HG02678 (cell line): Measurements from ENCODE around the gene ESPNL.

Experiments used
- ATAC-seq: cut with Tn5 transposase; IDR thresholded peaks from one replicate; pipeline ENCODE4 v1.9.1; 2021; ENCODE audit warnings: mild to moderate bottlenecking, moderate library complexity; ENCODE audit not compliant: unreplicated experiment

The ESPNL gene

GRCh38 chr2:238069877-238070276 is 30.3 kb upstream of the ESPNL start:
- no peak for ATAC-seq

GRCh38 chr2:238075397-238075796 is 24.7 kb upstream of the ESPNL start:
- ATAC-seq: no peak

- ATAC-seq: no peak
Measured at GRCh38 chr2:238077292-238077691, 22.8 kb upstream of the ESPNL start.

GRCh38 chr2:238079874-238080327 is 20.2 kb upstream of the ESPNL start:
- no peak for ATAC-seq

GRCh38 chr2:238080518-238080917 is 19.6 kb upstream of the ESPNL start:
- ATAC-seq: no peak

GRCh38 chr2:238081150-238081549 is 19.0 kb upstream of the ESPNL start:
- no peak for ATAC-seq

GRCh38 chr2:238081561-238081960 is 18.6 kb upstream of the ESPNL start:
- no peak for ATAC-seq

- no peak for ATAC-seq
Measured at GRCh38 chr2:238082151-238082550, 18.0 kb upstream of the ESPNL start.

GRCh38 chr2:238082827-238083226 is 17.3 kb upstream of the ESPNL start:
- no peak for ATAC-seq

GRCh38 chr2:238083919-238084318 is 16.2 kb upstream of the ESPNL start:
- no peak for ATAC-seq

GRCh38 chr2:238084761-238085160 is 15.4 kb upstream of the ESPNL start:
- no peak for ATAC-seq

GRCh38 chr2:238085899-238086298 is 14.2 kb upstream of the ESPNL start:
- no peak for ATAC-seq

- no peak for ATAC-seq
Measured at GRCh38 chr2:238087211-238087610, 12.9 kb upstream of the ESPNL start.

GRCh38 chr2:238090887-238091286 is 9.3 kb upstream of the ESPNL start:
- ATAC-seq: no peak

GRCh38 chr2:238091436-238092060 is 8.6 kb upstream of the ESPNL start:
- no peak for ATAC-seq

- no peak for ATAC-seq
Measured at GRCh38 chr2:238092486-238093035, 7.6 kb upstream of the ESPNL start.

- no peak for ATAC-seq
Measured at GRCh38 chr2:238093181-238094140, 6.7 kb upstream of the ESPNL start.

- no peak for ATAC-seq
Measured at GRCh38 chr2:238094438-238095022, 5.6 kb upstream of the ESPNL start.

- ATAC-seq: no peak
Measured at GRCh38 chr2:238095143-238095542, 5.0 kb upstream of the ESPNL start.

GRCh38 chr2:238096311-238097011 is 3.7 kb upstream of the ESPNL start:
- ATAC-seq: no peak
